C4-2B (cell line): ENCODE data around the gene TOLLIP.

Experiments used
- H3K27ac ChIP-seq: fragments of 450-650 bp; 2 replicates; pipeline ENCODE4 v1.5.1; 2017
- ZFX ChIP-seq: fragments of 450-650 bp; IDR thresholded peaks from 2 replicates; pipeline ENCODE4 v1.6.1; 2017
- TF ChIP-seq, protein P1 (sequence below): fragments of 450-650 bp; conservative IDR thresholded peaks from 2 replicates; pipeline ENCODE4 v1.5.1; 2017; ENCODE audit warnings: mild to moderate bottlenecking

Gene TOLLIP

DNA sequence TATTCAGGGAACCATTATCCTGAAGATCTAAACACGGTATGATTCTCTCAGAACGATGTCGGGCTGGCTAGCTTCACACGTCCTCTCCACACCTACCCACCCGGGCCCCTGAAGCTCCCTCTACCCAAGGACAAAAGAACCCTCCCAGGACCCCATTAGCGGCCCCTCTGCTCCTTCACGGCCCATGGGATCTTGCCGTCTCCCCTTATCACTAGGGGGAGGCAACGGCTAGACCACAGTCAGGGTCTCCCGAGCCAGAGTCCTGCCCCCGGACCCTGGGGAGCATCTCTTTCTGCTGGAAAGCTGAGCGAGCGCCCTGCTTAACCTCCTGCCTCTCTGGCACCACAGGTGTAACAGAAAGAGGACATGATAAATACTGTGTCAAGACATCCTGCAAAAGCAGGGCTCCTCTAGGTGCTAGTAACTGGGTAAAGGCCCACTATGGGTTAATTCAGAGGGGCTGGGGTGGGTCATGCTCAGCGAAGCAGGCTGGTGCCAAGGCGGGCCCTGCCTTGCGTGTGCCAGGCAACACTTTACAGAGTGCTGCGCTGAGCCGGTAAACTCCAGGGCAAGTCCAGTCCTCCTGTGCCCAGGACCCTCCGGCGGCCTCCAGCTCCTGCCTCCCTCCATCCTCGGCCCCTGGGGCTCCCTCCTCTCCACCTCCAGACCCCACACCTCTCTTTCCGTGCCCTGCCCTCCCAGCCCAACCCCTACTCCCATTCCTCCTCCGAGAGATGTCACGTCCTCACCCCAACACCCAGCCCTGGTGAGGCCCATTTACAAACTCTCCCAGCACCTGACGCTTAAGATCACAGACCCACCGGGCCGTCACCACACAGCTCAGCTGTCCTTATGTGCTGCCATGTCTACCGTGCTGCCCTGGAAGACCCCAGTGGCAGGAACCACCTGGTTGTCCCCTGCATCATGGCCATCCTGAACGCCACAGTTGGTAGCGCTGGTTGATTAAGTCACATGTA, 3.0 kb downstream of the TOLLIP start:
- H3K27ac ChIP-seq = no peak overlapping the region
- TF ChIP-seq ZFX = no peak
- TF ChIP-seq, protein P1, sequence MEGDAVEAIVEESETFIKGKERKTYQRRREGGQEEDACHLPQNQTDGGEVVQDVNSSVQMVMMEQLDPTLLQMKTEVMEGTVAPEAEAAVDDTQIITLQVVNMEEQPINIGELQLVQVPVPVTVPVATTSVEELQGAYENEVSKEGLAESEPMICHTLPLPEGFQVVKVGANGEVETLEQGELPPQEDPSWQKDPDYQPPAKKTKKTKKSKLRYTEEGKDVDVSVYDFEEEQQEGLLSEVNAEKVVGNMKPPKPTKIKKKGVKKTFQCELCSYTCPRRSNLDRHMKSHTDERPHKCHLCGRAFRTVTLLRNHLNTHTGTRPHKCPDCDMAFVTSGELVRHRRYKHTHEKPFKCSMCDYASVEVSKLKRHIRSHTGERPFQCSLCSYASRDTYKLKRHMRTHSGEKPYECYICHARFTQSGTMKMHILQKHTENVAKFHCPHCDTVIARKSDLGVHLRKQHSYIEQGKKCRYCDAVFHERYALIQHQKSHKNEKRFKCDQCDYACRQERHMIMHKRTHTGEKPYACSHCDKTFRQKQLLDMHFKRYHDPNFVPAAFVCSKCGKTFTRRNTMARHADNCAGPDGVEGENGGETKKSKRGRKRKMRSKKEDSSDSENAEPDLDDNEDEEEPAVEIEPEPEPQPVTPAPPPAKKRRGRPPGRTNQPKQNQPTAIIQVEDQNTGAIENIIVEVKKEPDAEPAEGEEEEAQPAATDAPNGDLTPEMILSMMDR = no peak

DNA sequence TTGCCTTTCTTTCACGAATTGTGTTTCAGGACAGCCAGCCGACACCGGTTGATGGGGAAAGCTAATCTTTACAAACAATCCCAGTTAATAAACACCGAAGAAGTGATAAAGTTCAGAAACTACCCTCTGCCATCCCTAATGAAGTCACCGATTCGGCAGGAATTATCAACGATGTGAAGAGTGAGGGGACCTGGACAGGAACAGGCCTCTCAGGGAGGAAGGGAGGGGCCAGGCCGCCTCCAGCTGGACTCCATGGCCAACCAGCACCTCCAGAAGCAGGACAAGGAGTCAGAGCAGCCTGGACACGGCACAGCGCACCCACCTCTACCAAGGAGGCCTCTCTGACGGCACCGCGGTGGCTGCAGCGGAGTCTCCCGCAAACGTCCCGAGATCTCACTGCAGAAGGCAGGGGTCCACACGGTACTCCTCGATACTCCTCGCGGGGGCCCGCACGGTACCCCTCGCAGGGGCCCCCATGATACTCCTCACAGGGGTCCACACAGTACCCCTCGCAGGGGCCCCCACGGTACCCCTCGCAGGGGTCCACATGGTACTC, 3.9 kb downstream of the TOLLIP start:
- H3K27ac ChIP-seq = no peak overlapping the region
- TF ChIP-seq, protein P1 = no peak
- no peak for TF ChIP-seq ZFX

DNA sequence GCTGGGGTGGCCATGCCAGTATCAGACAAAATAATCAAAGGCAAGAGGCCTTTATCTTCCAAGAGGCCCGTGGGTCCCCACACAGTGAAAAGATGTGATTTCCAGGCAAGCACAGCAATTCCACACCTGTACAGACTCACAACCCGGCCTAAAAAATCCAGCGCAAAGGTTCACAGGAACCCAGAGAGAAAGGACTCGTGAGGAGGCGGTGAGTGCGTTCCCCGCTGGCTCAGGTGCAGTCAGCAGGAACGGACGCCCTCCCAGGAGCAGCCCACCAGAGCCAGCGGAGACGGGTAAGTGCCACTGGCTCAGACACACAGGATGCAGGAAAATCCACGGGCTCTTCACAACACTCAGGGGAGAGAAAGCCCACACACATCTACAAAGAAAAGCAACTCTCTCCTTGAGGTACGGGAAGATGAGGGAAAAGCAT, 4.4 kb downstream of the TOLLIP start:
- no peak for TF ChIP-seq ZFX
- H3K27ac ChIP-seq = no peak overlapping the region

DNA sequence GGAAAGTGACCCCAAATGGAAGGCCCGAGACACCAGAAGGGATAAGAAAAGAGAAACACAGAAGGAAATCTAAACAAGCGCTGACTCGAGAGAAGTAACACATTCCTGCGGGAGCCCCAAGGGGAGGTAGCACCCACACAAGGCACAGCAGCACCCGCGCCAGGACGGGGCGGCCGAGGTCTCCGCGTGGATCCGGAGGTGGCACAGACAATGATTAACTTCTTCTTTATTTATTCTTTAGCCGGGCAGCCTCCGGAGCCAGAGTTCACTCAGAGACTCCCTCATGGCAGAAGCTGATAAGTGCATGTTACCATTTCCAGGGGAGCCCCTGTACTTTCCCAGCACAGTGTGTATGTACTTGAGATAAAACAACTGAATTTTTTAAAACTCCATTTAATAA, 5.1 kb downstream of the TOLLIP start:
- TF ChIP-seq, protein P1 = no peak
- TF ChIP-seq ZFX = no peak
- peak overlapping the region; percentile 65 for H3K27ac ChIP-seq

DNA sequence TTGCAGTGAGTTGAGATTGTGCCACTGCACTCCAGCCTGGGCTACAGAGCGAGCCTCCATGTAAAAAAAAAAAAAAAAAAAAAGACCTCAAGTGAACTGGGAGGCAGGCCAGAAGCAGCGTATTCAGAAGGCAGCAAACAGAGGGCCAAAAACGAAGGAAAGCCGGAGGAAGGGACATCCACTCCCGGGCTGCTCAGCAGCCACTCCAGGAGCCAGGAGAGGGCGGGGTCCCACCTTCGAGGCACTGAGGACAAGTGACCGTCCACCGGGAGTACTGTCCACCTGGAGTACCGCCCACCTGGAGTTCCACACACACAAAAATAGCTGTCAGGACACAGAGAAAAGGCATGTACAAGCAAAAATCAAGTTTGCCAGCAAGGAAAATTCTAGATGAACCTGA, 5.5 kb downstream of the TOLLIP start:
- H3K27ac ChIP-seq = peak overlapping the region; percentile 65
- TF ChIP-seq, protein P1 = no peak
- no peak for TF ChIP-seq ZFX

DNA sequence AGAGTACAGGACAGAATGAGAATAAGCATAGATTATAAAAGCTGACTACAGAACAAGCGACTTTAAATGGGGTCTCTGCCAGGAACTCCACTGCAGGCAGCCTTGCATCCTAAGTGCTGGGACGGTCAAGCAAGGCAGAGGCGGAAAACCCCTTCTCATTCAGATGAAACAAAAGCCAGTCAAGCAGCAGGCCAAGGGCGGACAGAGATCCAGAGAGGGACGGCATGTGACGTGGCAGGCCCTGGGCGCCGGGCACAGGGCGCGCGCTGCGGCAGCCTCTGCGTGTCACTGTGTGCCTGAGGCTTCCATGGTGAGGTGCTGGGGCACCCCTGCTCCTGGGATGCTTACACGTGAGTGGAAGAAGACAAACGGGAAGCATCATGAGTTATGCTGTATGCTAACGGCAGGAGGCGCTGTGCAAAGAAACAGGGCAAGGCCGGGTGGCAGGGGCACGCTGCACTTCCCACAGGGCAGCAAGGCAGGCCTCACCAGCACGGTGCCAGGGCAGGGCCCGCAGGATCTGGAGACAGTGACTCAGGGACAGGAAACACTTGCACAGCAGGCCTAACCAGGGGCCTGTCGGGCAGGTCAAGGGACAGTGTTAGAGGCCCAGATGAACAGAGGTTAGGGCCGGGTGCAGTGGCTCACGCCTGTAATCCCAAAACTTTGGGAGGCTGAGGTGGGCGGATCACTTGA, 6.2 kb downstream of the TOLLIP start:
- peak overlapping the region; percentile 65 for H3K27ac ChIP-seq
- TF ChIP-seq, protein P1 = peak; percentile 93
- peak; percentile 77; the same call in 1 of the 2 replicates for TF ChIP-seq ZFX

DNA sequence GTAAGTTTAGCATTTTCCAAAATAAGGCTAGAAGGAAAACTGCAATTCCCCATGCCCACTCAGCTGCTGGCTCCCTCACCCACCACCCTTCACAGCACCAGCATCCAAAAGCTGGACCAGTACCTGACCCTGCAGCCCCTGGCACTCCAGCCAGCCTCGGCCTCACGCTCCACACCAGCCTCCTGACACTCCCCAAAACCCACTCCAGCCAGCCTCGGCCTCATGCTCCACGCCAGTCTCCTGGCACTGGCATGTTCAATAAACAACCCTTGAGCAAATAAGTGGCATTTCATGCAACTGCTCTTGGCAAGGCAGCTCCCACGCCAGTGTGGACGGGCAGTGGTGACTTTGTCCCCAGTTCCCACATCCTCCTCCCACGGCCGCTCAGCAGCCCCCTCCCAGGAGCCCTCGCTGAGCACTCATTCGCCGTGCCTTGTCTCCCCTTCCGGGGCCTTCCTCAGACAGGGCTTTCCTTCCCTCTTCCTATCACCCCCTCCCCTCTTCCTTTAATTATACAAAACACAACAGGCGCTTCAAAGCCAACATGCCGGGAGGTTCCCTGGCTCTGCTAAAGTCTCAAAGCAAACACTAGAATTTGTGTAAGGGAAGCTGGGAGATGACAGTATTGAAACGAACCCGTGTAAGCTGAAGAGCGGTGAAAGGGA, 6.8 kb downstream of the TOLLIP start:
- H3K27ac ChIP-seq = peak overlapping the region; percentile 65
- TF ChIP-seq, protein P1 = no peak
- no peak for TF ChIP-seq ZFX
